LNCAP (cell line): ENCODE results near the gene MRPS2.

Source experiments
- TF ChIP-seq, protein P1 (sequence below): fragments of 450-650 bp; IDR thresholded peaks from 2 replicates; pipeline ENCODE4 v1.5.1; 2017; ENCODE audit warnings: mild to moderate bottlenecking

Gene MRPS2

DNA sequence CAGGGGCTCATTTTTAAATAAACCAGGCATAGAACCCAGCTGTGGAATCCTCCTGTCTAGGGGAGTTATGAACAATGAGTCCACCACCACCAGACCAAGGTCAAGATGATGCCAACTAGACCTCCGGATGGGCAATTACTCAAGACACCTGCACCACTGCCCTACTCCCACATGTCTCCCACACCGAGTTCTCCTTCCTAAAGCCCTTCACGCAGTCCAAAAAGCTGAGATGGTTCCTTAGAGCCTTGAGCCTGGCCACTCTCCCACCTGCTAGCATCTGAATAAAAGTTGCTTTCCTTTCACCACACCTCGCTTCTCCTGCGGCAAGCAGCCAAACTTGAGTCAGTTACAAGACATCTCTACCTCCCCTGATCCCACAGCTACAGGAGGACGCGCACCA is 36.3 kb upstream of the MRPS2 start:
- TF ChIP-seq, protein P1, sequence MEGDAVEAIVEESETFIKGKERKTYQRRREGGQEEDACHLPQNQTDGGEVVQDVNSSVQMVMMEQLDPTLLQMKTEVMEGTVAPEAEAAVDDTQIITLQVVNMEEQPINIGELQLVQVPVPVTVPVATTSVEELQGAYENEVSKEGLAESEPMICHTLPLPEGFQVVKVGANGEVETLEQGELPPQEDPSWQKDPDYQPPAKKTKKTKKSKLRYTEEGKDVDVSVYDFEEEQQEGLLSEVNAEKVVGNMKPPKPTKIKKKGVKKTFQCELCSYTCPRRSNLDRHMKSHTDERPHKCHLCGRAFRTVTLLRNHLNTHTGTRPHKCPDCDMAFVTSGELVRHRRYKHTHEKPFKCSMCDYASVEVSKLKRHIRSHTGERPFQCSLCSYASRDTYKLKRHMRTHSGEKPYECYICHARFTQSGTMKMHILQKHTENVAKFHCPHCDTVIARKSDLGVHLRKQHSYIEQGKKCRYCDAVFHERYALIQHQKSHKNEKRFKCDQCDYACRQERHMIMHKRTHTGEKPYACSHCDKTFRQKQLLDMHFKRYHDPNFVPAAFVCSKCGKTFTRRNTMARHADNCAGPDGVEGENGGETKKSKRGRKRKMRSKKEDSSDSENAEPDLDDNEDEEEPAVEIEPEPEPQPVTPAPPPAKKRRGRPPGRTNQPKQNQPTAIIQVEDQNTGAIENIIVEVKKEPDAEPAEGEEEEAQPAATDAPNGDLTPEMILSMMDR: no peak

DNA sequence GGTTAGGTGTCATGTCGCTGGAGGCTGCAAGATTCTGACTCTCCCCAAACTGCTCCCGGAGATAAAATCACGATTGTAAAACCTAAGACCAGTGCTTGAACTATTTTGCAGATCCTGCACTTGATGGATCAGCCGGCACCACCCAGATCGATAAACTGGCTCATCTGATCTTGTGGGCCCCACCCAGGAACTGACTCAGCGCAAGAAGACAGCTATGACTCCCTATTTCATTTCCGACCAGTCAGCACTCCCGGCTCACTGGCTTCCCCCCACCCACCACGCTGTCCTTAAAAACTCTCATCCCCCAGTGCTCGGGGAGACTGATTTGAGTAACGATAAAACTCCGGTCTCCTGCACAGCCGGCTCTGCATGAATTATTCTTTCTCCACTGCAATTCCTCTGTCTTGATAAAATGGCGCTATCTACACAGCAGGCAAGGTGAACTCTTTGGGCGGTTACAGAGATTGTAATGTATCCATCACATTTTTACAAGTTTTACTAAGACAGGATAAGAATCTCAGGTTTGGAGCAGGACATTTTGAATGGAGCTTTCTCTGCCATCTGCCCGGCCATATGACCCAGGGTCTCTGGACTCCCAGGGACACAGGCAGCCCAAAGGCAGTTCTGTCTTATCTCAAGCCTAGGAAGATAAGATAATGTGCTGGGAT is 31.5 kb upstream of the MRPS2 start:
- TF ChIP-seq, protein P1: no peak

DNA sequence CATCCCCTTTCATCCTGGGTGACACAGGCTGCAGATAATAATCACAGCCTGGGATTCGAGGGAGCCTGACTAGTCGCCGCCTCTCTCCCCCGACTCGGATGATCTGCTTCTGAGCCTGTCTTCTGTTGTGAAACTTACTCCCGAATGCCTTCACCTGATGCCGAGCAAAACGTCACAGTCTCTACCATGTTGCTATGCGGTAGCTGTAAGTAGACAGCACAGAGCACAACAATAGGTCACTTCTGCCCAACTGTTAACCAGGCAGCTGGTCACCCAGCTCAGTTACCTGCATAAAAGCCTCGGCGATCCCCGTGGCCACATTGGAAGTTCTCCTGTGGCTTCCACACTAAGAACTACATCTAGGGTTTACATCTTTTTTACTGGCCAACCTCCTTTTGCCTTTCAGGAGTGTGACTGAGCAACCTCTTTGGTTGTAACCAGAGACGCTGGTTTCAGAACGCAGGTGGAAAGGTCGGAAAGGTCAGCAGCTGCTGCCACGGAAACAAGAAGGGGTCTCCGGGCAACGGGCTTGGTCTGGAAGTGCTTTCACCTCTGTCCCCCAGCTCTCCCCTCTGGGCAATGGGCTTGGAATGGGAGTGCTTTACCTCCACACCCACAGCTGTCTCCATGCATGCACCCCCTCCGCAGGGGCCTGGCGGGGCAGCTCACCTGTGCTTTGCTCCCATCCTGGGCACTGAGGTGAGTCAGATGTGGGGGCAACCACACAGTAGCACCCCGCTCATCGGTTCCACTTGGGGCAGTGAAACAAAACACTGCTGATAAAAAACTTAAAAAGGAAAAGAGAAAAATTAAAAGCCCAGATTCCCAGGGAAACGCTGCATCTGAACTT is 28.5 kb upstream of the MRPS2 start:
- TF ChIP-seq, protein P1: no peak

DNA sequence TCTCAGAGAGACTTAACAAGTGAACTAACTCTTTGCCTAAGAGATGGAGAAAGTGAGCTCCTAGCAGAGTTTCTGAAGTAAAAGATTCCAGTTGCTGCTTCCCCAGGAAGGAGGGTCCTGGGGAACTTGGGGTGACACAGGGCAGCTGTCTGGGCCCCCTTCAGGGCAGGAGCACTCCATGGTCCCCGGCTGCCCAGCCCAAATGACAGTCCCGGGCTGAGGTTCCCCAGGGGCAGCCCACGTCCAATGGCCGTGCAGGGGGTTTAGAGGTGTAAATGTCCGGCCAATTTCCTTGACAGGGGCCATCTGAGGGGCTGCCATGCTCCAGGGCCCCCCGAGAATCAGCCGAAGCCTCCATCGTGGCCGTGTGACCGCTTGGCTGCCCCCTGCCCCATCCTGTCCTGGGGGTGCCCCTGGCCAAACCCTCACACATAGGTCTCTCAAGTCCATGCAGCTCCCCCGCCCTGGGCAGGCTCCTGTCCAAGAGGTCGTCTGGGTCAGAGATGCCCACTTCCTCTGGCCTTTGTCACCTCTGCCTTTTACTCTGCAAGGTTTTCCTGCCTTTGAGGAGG is 26.4 kb upstream of the MRPS2 start:
- TF ChIP-seq, protein P1: no peak

DNA sequence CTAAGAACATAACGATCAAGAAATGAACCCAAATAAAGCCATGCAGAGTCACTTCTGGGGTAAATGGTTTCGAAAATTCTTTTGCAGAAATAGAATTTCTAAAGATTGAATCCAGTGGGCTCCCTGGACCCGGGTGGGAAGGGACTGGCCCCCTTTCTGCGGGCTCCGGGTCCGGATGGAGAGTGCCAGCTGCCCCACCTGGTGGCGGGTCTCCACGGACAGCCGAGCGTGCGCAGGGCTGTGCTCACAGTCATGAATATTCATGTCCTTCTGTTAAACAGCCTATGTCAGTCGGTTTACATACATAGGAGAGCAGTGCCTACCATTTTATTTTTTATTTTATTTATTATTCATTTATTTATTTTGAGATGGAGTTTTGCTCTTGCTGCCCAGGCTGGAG is 25.6 kb upstream of the MRPS2 start:
- TF ChIP-seq, protein P1: peak; percentile 26; the same call in 1 of the 2 replicates

DNA sequence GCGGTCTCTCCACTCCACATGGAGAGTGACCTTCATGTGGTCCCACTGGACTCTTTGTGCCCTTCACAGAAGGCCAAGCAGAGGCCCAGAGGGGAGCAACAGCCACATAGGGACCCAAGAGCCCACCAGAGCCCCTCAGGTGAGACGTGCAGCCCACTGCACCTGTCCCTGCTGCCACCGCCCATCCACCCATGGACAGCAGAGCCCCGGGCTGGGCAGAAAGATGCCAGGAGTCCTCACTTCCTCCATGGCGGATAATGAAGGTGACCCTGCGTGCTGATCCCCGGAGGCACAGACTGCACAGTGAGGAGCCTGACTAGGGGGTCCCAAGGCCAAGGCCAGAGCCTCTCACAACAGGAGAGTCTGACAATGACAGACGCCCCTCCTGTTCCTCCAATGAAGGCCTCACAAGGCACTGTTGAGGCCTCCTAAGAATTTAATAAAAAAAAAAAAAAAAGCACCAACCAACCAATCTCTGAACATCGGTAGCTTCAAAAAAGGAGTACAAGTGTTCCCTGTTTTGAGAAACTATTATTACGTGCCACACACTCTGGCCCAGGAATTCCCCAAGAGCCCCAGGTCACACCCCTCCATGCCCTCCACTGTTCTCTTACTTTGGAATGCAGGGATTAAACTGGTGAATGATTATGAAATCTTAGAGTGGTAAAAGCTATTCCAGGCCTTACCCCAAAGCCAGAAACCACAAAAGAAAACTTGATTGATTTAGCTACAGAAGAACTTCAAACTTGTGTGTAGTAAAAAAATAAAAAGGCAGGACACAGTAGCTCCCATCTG is 23.7 kb upstream of the MRPS2 start:
- TF ChIP-seq, protein P1: no peak

DNA sequence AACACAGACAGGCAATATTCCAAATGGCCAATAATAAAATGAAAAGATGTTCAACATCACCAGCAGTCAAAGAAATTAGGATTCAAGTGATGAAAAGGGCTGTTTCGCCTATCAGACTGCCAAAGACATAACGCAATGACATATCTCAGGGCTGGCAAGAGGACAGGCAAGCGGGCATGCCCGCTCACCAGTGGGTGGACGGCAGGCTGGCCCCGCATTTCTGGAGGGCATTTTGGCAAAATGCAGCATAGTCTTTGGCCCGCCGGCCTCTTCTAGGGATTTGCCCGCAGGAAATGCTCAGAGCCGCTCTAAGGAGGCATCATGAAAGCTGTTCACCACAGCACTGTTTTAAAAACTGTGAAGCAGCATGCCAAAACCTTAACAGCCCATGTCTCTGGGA is 22.3 kb upstream of the MRPS2 start:
- TF ChIP-seq, protein P1: no peak
